Smooth muscle cell (in vitro differentiated cells): ENCODE measurements around the gene SELENBP1. TPM values are rescaled to one million over a fixed set of nuclear protein-coding genes. Genes with fewer than 3 reads are reported as not detected.

Experiments used
- DNase-seq: peaks from one replicate; lab custom pipeline; 2025; ENCODE audit not compliant: unreplicated experiment; lab: John Stamatoyannopoulos, UW
- H2AFZ ChIP-seq: fragments of 200-600 bp; sonication (generic); 2 replicates; pipeline ENCODE4 v1.6.0; 2016; ENCODE audit warnings: antibody characterized with exemption, low read depth, mild to moderate bottlenecking
- H3F3A ChIP-seq: fragments of 200-600 bp; sonication (generic); 2 replicates; pipeline ENCODE4 v1.6.0; 2017; ENCODE audit warnings: antibody characterized with exemption, low read depth
- H3K27ac ChIP-seq: fragments of 200-600 bp; sonication (generic); 2 replicates; pipeline ENCODE4 v1.5.1; 2016; ENCODE audit warnings: low read depth, mild to moderate bottlenecking
- H3K27me3 ChIP-seq: fragments of 200-600 bp; sonication (generic); 2 replicates; pipeline ENCODE4 v1.6.1; 2016; ENCODE audit warnings: low read depth, mild to moderate bottlenecking
- H3K36me3 ChIP-seq: fragments of 200-600 bp; sonication (generic); 2 replicates; pipeline ENCODE4 v1.5.1; 2016; ENCODE audit warnings: low read depth
- H3K4me1 ChIP-seq: fragments of 200-600 bp; sonication (generic); 2 replicates; pipeline ENCODE4 v1.5.1; 2016; ENCODE audit warnings: low read depth
- H3K4me2 ChIP-seq: fragments of 200-600 bp; sonication (generic); 2 replicates; pipeline ENCODE4 v1.6.0; 2016; ENCODE audit warnings: mild to moderate bottlenecking
- H3K4me3 ChIP-seq: fragments of 200-600 bp; sonication (generic); 2 replicates; pipeline ENCODE4 v1.5.1; 2016; ENCODE audit warnings: mild to moderate bottlenecking
- H3K79me2 ChIP-seq: fragments of 200-600 bp; sonication (generic); 2 replicates; pipeline ENCODE4 v1.6.0; 2016; ENCODE audit warnings: low read depth, mild to moderate bottlenecking
- H3K9ac ChIP-seq: fragments of 200-600 bp; sonication (generic); 2 replicates; pipeline ENCODE4 v1.6.0; 2016; ENCODE audit warnings: low read depth
- H3K9me3 ChIP-seq: fragments of 200-600 bp; sonication (generic); replicated peaks from 2 replicates; pipeline ENCODE4 v1.5.1; 2016; ENCODE audit warnings: low read depth
- H4K20me1 ChIP-seq: fragments of 200-600 bp; sonication (generic); 2 replicates; pipeline ENCODE4 v1.6.0; 2016; ENCODE audit warnings: low read depth
- WGBS: methylation state at CpG from one replicate; pipeline ENCODE4 v1.1.7; 2016; ENCODE audit warnings: low lambda C conversion rate; 5-methylcytosine and 5-hydroxymethylcytosine counted together
- polyA plus RNA-seq: library from polyadenylated mRNA; unstranded; fragments of >200 nt; fragmentation: Nextera tagmentation; extraction: Ambion mirVana; gene quantifications from 2 replicates; pipeline ENCODE4 v1.2.1, GENCODE V29; 2016
- total RNA-seq: library from RNA; depleted of rRNA; stranded (reverse); fragments of >200 nt; gene quantifications from 2 replicates; pipeline ENCODE4 v1.2.3, GENCODE V29; 2014
- TF ChIP-seq, protein P1 (sequence below): fragments of 200-600 bp; sonication (generic); IDR thresholded peaks from 2 replicates; pipeline ENCODE4 v1.5.1; 2017; ENCODE audit warnings: borderline replicate concordance, mild to moderate bottlenecking, antibody characterized with exemption; ENCODE audit not compliant: insufficient read depth, poor library complexity, severe bottlenecking

Gene SELENBP1
- total and polyA plus RNA-seq, 2 experiments from 2014 or later: 22.0 to 40.2 TPM

DNA sequence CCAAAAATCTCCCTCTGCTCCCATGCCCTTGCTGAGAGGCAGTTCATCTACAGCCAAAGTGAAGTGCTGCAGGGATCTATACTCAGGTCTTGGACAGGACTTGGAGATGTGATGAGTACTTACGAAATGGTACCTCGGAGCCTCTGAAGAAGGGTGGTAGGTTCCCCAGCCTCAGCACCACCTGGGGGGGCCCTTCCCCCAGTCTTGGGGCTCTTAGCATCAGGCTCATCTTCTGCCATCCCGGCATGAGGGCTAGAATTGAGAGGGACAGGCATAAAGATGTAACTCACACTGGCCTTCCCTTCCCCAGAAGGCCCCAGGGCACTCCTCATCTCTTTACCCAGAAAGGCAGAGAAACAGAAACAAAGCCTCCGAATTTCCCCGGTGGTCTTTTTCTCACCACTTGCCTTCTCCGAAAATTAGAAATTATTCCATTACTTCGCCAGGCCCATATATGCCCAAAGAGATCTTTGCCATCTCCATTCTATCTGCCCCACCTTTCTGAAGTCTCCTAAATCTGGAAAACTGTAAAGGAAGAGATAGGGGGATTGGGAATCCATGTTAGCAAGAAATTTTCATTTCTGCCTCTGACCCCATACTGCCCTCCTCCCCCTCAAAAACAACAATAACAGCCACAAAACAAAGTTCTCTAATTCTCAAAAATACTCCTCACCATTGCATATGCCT is 26.3 kb downstream of the SELENBP1 start:
- peak overlapping the region; percentile 97 for H3K27ac ChIP-seq
- no peaks in the 10 kb centered on the region for H3K9me3 ChIP-seq
- TF ChIP-seq, protein P1, sequence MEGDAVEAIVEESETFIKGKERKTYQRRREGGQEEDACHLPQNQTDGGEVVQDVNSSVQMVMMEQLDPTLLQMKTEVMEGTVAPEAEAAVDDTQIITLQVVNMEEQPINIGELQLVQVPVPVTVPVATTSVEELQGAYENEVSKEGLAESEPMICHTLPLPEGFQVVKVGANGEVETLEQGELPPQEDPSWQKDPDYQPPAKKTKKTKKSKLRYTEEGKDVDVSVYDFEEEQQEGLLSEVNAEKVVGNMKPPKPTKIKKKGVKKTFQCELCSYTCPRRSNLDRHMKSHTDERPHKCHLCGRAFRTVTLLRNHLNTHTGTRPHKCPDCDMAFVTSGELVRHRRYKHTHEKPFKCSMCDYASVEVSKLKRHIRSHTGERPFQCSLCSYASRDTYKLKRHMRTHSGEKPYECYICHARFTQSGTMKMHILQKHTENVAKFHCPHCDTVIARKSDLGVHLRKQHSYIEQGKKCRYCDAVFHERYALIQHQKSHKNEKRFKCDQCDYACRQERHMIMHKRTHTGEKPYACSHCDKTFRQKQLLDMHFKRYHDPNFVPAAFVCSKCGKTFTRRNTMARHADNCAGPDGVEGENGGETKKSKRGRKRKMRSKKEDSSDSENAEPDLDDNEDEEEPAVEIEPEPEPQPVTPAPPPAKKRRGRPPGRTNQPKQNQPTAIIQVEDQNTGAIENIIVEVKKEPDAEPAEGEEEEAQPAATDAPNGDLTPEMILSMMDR: no peak
- H2AFZ ChIP-seq: peak overlapping the region; percentile 88
- DNase-seq: no peak
- no peaks in the 10 kb centered on the region for H3K27me3 ChIP-seq
- no peaks in the 10 kb centered on the region for H4K20me1 ChIP-seq
- H3K79me2 ChIP-seq: no peaks in the 10 kb centered on the region
- peak overlapping the region; percentile 96 for H3K9ac ChIP-seq
- peaks cover 9% of the 10 kb centered on the region for H3F3A ChIP-seq
- H3K36me3 ChIP-seq: no peaks in the 10 kb centered on the region
- peak overlapping the region; percentile 82 for H3K4me3 ChIP-seq
- peak overlapping the region; percentile 89 for H3K4me2 ChIP-seq
- peaks cover 13% of the 10 kb centered on the region for H3K4me1 ChIP-seq
- WGBS: 67% methylated on average over 7 of the region's 7 CpGs

DNA sequence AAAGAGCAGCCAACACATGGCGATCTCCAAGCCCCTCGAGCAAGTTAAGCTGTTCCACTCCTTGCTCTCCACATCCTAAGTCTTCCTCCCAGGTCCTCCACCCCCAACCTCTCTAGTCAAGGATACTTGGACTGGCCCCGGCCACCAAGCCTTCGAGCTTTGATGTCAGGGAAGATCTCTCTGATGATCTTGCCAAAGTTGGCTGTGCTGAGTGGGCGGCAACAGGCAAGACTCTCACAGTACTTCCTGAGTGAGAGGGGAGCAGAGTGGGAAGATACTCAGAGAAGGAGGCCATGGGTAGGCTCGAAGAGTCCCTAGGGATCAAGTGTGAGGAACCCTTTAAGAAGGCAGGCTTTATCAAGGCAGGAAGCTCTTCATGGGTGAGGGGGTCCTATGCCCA is 28.2 kb downstream of the SELENBP1 start:
- TF ChIP-seq, protein P1: no peak
- no peak overlapping the region for H3K4me2 ChIP-seq
- no peak for DNase-seq
- no peaks in the 10 kb centered on the region for H4K20me1 ChIP-seq
- no peaks in the 10 kb centered on the region for H3K36me3 ChIP-seq
- H3F3A ChIP-seq: peaks cover 12% of the 10 kb centered on the region
- no peaks in the 10 kb centered on the region for H3K27me3 ChIP-seq
- H3K9me3 ChIP-seq: no peaks in the 10 kb centered on the region
- H3K79me2 ChIP-seq: no peaks in the 10 kb centered on the region
- H3K4me3 ChIP-seq: no peak overlapping the region
- H3K4me1 ChIP-seq: peaks cover 13% of the 10 kb centered on the region
- no peak overlapping the region for H2AFZ ChIP-seq
- WGBS: 93% methylated on average over 6 of the region's 6 CpGs
- H3K27ac ChIP-seq: no peak overlapping the region
- no peak overlapping the region for H3K9ac ChIP-seq

DNA sequence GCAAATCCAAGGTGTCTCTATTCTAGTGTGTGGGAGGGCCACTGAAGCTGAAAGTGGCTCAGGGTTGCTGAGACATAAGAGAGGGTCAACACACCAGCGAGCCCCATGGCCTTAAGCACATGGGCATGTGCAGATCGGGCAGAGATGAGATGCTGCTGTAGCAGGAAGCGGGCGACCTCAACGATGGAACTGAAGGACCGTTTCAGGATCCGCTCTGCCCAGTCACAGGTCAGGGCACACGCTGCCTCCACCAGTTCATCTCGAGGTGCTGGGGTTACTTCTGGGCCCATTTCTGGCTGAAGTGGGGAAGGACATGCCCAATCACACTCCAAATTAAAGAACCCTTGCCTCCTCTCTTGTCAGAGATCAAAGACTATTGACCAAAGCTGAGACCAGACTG is 28.9 kb downstream of the SELENBP1 start:
- H3F3A ChIP-seq: peaks cover 12% of the 10 kb centered on the region
- H2AFZ ChIP-seq: no peak overlapping the region
- H3K27me3 ChIP-seq: no peaks in the 10 kb centered on the region
- no peak overlapping the region for H3K4me3 ChIP-seq
- H3K36me3 ChIP-seq: no peaks in the 10 kb centered on the region
- no peak for DNase-seq
- no peak overlapping the region for H3K4me2 ChIP-seq
- peaks cover 13% of the 10 kb centered on the region for H3K4me1 ChIP-seq
- TF ChIP-seq, protein P1: no peak
- no peaks in the 10 kb centered on the region for H3K79me2 ChIP-seq
- WGBS: 84% methylated on average over 9 of the region's 9 CpGs
- no peaks in the 10 kb centered on the region for H3K9me3 ChIP-seq
- no peaks in the 10 kb centered on the region for H4K20me1 ChIP-seq
- H3K9ac ChIP-seq: no peak overlapping the region
- no peak overlapping the region for H3K27ac ChIP-seq

DNA sequence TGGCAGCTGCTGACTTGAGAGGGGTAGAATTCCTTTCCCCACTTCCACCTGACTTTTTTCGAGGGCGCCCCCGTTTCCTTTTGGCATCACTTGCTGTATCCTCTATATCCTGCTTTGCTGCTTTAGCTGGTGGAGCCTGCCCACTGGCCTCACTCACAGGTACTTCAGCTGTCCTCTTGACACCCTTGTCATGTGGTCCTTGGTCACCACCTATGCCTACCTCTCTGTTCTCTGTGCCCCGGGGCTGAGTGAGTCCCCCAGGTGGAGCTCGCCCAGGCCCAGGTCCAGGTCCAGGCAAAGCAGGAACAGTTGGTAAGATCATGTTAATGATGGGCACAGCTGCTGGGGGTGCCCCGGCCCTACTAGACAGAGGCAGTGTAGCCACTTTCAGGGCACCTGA is 29.9 kb downstream of the SELENBP1 start:
- Histone ChIP-seq H4K20me1 (no peaks in the 10 kb centered on the region), H3K4me1 (peaks cover 7% of the 10 kb centered on the region), H3K27ac (no peak overlapping the region), H3K4me2 (no peak overlapping the region), H3K4me3 (no peak overlapping the region), H3K9ac (no peak overlapping the region), H2AFZ (no peak overlapping the region), H3K36me3 (no peaks in the 10 kb centered on the region), H3K27me3 (no peaks in the 10 kb centered on the region), H3K79me2 (no peaks in the 10 kb centered on the region), H3K9me3 (no peaks in the 10 kb centered on the region), H3F3A (peaks cover 12% of the 10 kb centered on the region)
- no peak for DNase-seq
- TF ChIP-seq, protein P1: no peak
- 99% methylated on average over 6 of the region's 6 CpGs for WGBS
